OCI-LY1 (cell line): ENCODE results near the gene AP1M1.

Source experiments
- H2AFZ ChIP-seq: fragments of 200-600 bp; sonication (generic), shearing (Covaris generic); 2 replicates; pipeline ENCODE4 v1.6.0; 2014; ENCODE audit warnings: antibody characterized with exemption, mild to moderate bottlenecking, low read length
- H3F3A ChIP-seq: fragments of 200-600 bp; sonication (generic), shearing (Covaris generic); 2 replicates; pipeline ENCODE4 v1.6.0; 2014; ENCODE audit warnings: mild to moderate bottlenecking, antibody characterized with exemption, low read length, moderate library complexity; ENCODE audit not compliant: insufficient read depth
- H3K27ac ChIP-seq: fragments of 200-600 bp; sonication (generic); 2 replicates; pipeline ENCODE4 v1.5.1; 2014; ENCODE audit warnings: low read length, mixed run types, mild to moderate bottlenecking, low read depth; ENCODE audit not compliant: poor library complexity, severe bottlenecking
- H3K27me3 ChIP-seq: fragments of 200-600 bp; sonication (generic); 2 replicates; pipeline ENCODE4 v1.6.0; 2014; ENCODE audit warnings: antibody characterized with exemption, mild to moderate bottlenecking, low read length, moderate library complexity; ENCODE audit not compliant: insufficient read depth
- H3K36me3 ChIP-seq: fragments of 200-600 bp; sonication (generic); 2 replicates; pipeline ENCODE4 v1.6.1; 2014; ENCODE audit warnings: mild to moderate bottlenecking, antibody characterized with exemption, low read length, moderate library complexity, mixed read lengths; ENCODE audit not compliant: insufficient read depth
- H3K4me1 ChIP-seq: fragments of 200-600 bp; sonication (generic); 2 replicates; pipeline ENCODE4 v1.5.1; 2014; ENCODE audit warnings: mild to moderate bottlenecking, low read length, moderate library complexity; ENCODE audit not compliant: insufficient read depth, severe bottlenecking
- H3K4me2 ChIP-seq: fragments of 200-600 bp; sonication (generic), shearing (Covaris generic); 2 replicates; pipeline ENCODE4 v1.6.1; 2014; ENCODE audit warnings: low read length
- H3K4me3 ChIP-seq: fragments of 200-600 bp; sonication (generic); 2 replicates; pipeline ENCODE4 v1.5.1; 2014; ENCODE audit warnings: low read length, low read depth, mild to moderate bottlenecking, mixed read lengths; ENCODE audit not compliant: poor library complexity, severe bottlenecking
- H3K79me2 ChIP-seq: fragments of 200-600 bp; shearing (Covaris generic); 2 replicates; pipeline ENCODE4 v1.6.1; 2016; ENCODE audit warnings: mixed run types, low read length, mixed read lengths; ENCODE audit not compliant: insufficient read depth
- H3K9ac ChIP-seq: fragments of 200-600 bp; sonication (generic), shearing (Covaris generic); 2 replicates; pipeline ENCODE4 v1.6.1; 2014; ENCODE audit warnings: mild to moderate bottlenecking, low read length, mixed read lengths
- H3K9me2 ChIP-seq: fragments of 200-600 bp; sonication (generic), shearing (Covaris generic); 2 replicates; pipeline ENCODE4 v1.6.1; 2014; ENCODE audit warnings: low read depth, mild to moderate bottlenecking, low read length, mixed read lengths
- H3K9me3 ChIP-seq: fragments of 200-600 bp; shearing (Covaris generic); 2 replicates; pipeline ENCODE4 v1.6.1; 2014; ENCODE audit warnings: low read length, mixed read lengths
- H4K20me1 ChIP-seq: fragments of 200-600 bp; sonication (generic), shearing (Covaris generic); 2 replicates; pipeline ENCODE4 v1.6.0; 2016; ENCODE audit warnings: mild to moderate bottlenecking, low read length; ENCODE audit not compliant: insufficient read depth
- CTCF ChIP-seq: fragments of 200-600 bp; sonication (generic), shearing (Covaris generic); IDR thresholded peaks from 2 replicates; pipeline ENCODE4 v1.5.1; 2017; ENCODE audit warnings: mild to moderate bottlenecking, antibody characterized with exemption, low read length, moderate library complexity, mixed read lengths
- EZH2 ChIP-seq: fragments of 200-600 bp; sonication (generic), shearing (Covaris generic); IDR thresholded peaks from 2 replicates; pipeline ENCODE4 v1.8.0; 2017; ENCODE audit warnings: borderline replicate concordance, mixed run types, mild to moderate bottlenecking, antibody characterized with exemption, low read length, moderate library complexity, mixed read lengths

AP1M1 gene

DNA sequence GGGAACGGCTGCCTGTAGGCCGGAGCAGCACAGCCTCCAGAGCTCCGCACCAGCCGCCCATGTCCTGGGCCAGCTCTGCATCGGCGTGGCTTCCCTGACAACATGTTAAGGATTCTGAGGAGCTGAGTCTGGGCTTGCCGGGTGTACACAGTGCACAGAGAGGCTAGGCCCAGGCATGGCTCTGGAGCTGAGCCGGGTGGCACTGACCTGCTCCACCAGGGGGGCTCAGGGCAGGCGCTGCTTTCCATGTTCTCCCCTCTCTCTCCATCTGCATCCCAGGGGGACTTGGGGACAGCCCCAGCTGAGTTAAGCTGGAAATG lies 31.6 kb downstream of the AP1M1 start:
- H3K27ac ChIP-seq = no peak overlapping the region
- no peak overlapping the region for H2AFZ ChIP-seq
- H3K36me3 ChIP-seq = peaks cover 58% of the 10 kb centered on the region
- no peaks in the 10 kb centered on the region for H4K20me1 ChIP-seq
- no peaks in the 10 kb centered on the region for H3K27me3 ChIP-seq
- TF ChIP-seq CTCF (no peak), EZH2 (no peak)
- H3F3A ChIP-seq = no peaks in the 10 kb centered on the region
- H3K4me2 ChIP-seq = no peak overlapping the region
- H3K9ac ChIP-seq = no peak overlapping the region
- H3K79me2 ChIP-seq = no peaks in the 10 kb centered on the region
- H3K9me2 ChIP-seq = no peaks in the 10 kb centered on the region
- H3K4me1 ChIP-seq = no peaks in the 10 kb centered on the region
- no peaks in the 10 kb centered on the region for H3K9me3 ChIP-seq
- no peak overlapping the region for H3K4me3 ChIP-seq

GRCh38 chr19:16232127-16232526 lies 34.4 kb downstream of the AP1M1 start:
- no peak overlapping the region for H3K4me3 ChIP-seq
- H3K27me3 ChIP-seq = no peaks in the 10 kb centered on the region
- H3K4me2 ChIP-seq = no peak overlapping the region
- no peaks in the 10 kb centered on the region for H3K4me1 ChIP-seq
- H3K9ac ChIP-seq = no peak overlapping the region
- no peak overlapping the region for H2AFZ ChIP-seq
- peaks cover 83% of the 10 kb centered on the region for H3K36me3 ChIP-seq
- H4K20me1 ChIP-seq = no peaks in the 10 kb centered on the region
- H3K79me2 ChIP-seq = no peaks in the 10 kb centered on the region
- no peaks in the 10 kb centered on the region for H3F3A ChIP-seq
- H3K9me2 ChIP-seq = no peaks in the 10 kb centered on the region
- H3K9me3 ChIP-seq = no peaks in the 10 kb centered on the region
- no peak overlapping the region for H3K27ac ChIP-seq
- no peak for TF ChIP-seq CTCF

DNA sequence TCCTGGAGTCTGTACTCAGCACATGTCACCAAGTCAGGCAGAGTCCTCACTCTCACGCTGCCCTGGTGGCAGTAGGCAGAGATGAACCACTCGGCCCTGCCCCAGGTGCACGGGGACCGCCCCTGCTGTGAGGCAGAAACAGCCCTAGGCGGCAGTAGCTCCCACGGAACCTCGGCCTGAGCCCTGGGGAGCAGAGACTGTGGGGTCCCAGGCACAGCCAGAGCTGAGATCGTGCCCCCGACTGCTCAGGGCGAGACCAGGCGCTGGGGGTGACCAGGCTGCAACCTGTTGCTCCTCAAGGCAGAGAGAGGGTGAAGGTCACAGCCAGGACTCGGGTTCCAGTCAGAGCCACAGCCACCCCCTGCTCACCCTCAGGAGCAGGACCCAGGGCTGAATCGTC lies 34.9 kb downstream of the AP1M1 start:
- TF ChIP-seq CTCF (peak; percentile 12; the same call in 1 of the 2 replicates), EZH2 (no peak)
- Histone ChIP-seq H3K27ac (no peak overlapping the region), H3K9me2 (no peaks in the 10 kb centered on the region), H3K9ac (no peak overlapping the region), H3K4me1 (no peaks in the 10 kb centered on the region), H3K36me3 (peaks cover 79% of the 10 kb centered on the region), H3K9me3 (no peaks in the 10 kb centered on the region), H3K4me3 (no peak overlapping the region), H3F3A (no peaks in the 10 kb centered on the region), H3K4me2 (no peak overlapping the region), H2AFZ (no peak overlapping the region), H4K20me1 (no peaks in the 10 kb centered on the region), H3K27me3 (no peaks in the 10 kb centered on the region), H3K79me2 (no peaks in the 10 kb centered on the region)
